IMR-90 (cell line): ENCODE measurements around the gene STYXL1.

Source experiments
- BHLHE40 ChIP-seq: fragments of 150-350 bp; IDR thresholded peaks from 2 replicates; pipeline ENCODE4 v1.6.1; 2016; ENCODE audit warnings: mild to moderate bottlenecking, low read depth, low read length
- MAZ ChIP-seq: IDR thresholded peaks from 2 replicates; pipeline ENCODE4 v1.6.1; 2012; ENCODE audit warnings: low read depth, mild to moderate bottlenecking, low read length, improper control_type of control experiment, moderate library complexity, borderline replicate concordance
- POLR2A ChIP-seq: IDR thresholded peaks from 2 replicates; pipeline ENCODE4 v1.6.1; 2012; ENCODE audit warnings: mild to moderate bottlenecking, low read depth, low read length
- RAD21 ChIP-seq: IDR thresholded peaks from 2 replicates; pipeline ENCODE4 v1.6.1; 2012; ENCODE audit warnings: low read length, improper control_type of control experiment
- RCOR1 ChIP-seq: IDR thresholded peaks from 2 replicates; pipeline ENCODE4 v1.6.1; 2012; ENCODE audit warnings: mild to moderate bottlenecking, low read length, improper control_type of control experiment; ENCODE audit not compliant: insufficient replicate concordance
- SMC3 ChIP-seq: fragments of 150-350 bp; IDR thresholded peaks from 2 replicates; pipeline ENCODE4 v1.6.1; 2016; ENCODE audit warnings: low read depth, mild to moderate bottlenecking, antibody characterized with exemption, low read length, moderate library complexity
- TF ChIP-seq, protein P1 (sequence below): conservative IDR thresholded peaks from 2 replicates; pipeline ENCODE4 v1.5.1; 2012; ENCODE audit warnings: mild to moderate bottlenecking, low read depth, low read length, improper control_type of control experiment

DNA sequence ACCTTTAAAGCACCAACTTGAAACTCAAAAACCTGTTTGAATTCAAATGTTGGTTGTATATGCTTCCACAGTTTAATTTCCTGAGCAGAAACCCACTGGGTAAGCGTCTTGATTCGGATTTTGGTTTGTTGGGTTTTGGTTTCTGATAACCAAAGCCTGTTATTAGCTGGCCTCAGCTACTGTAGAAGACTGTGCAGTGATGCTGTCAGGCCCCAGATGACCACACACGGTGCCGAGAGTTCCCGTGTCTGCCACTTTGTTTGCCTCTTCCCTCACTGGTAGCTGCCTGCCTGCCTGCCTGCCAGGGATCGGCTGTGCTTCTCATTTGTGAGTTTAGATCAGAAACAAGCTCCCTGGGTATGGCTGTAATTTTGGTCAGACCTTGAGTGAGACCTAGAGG is 5.7 kb upstream of the STYXL1 start:
- TF ChIP-seq, protein P1, sequence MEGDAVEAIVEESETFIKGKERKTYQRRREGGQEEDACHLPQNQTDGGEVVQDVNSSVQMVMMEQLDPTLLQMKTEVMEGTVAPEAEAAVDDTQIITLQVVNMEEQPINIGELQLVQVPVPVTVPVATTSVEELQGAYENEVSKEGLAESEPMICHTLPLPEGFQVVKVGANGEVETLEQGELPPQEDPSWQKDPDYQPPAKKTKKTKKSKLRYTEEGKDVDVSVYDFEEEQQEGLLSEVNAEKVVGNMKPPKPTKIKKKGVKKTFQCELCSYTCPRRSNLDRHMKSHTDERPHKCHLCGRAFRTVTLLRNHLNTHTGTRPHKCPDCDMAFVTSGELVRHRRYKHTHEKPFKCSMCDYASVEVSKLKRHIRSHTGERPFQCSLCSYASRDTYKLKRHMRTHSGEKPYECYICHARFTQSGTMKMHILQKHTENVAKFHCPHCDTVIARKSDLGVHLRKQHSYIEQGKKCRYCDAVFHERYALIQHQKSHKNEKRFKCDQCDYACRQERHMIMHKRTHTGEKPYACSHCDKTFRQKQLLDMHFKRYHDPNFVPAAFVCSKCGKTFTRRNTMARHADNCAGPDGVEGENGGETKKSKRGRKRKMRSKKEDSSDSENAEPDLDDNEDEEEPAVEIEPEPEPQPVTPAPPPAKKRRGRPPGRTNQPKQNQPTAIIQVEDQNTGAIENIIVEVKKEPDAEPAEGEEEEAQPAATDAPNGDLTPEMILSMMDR: no peak
- TF ChIP-seq SMC3 (no peak), POLR2A (no peak), BHLHE40 (no peak), RAD21 (no peak), RCOR1 (no peak), MAZ (no peak)
